GM18505 (cell line): ENCODE measurements around the gene ANO6.

Source experiments
- ATAC-seq: cut with Tn5 transposase; IDR thresholded peaks from one replicate; pipeline ENCODE4 v1.9.1; 2021; ENCODE audit not compliant: unreplicated experiment
- POLR2A ChIP-seq: IDR thresholded peaks from 4 replicates; pipeline ENCODE4 v1.6.1; 2011; ENCODE audit warnings: borderline replicate concordance; ENCODE audit not compliant: insufficient read depth, insufficient read length; ENCODE audit errors: extremely low read depth

Gene ANO6

GRCh38 chr12:45200491-45201043 is 15.3 kb upstream of the ANO6 start:
- no peak for TF ChIP-seq POLR2A
- ATAC-seq, result no peak

GRCh38 chr12:45203767-45204166 is 12.1 kb upstream of the ANO6 start:
- ATAC-seq, result no peak
- TF ChIP-seq POLR2A, result no peak

GRCh38 chr12:45204757-45205156 is 11.1 kb upstream of the ANO6 start:
- ATAC-seq, result no peak
- no peak for TF ChIP-seq POLR2A

GRCh38 chr12:45205165-45205825 is 10.6 kb upstream of the ANO6 start:
- peak; percentile 57 for ATAC-seq
- no peak for TF ChIP-seq POLR2A

GRCh38 chr12:45208604-45209487 is 7.0 kb upstream of the ANO6 start:
- TF ChIP-seq POLR2A, result no peak
- no peak for ATAC-seq

GRCh38 chr12:45209784-45210183 is 6.1 kb upstream of the ANO6 start:
- TF ChIP-seq POLR2A, result no peak
- no peak for ATAC-seq

- no peak for ATAC-seq
- TF ChIP-seq POLR2A, result no peak
Measured at GRCh38 chr12:45212064-45212463, 3.8 kb upstream of the ANO6 start.

- ATAC-seq, result no peak
- no peak for TF ChIP-seq POLR2A
Measured at GRCh38 chr12:45213107-45213506, 2.8 kb upstream of the ANO6 start.

GRCh38 chr12:45214071-45214470 is 1.8 kb upstream of the ANO6 start:
- ATAC-seq, result no peak
- no peak for TF ChIP-seq POLR2A

GRCh38 chr12:45214749-45215418 is 1.0 kb upstream of the ANO6 start:
- no peak for ATAC-seq
- peak; percentile 18 for TF ChIP-seq POLR2A

GRCh38 chr12:45216230-45216982 is 511 bp downstream of the ANO6 start:
- TF ChIP-seq POLR2A, result no peak
- peak; percentile 37 for ATAC-seq

GRCh38 chr12:45216983-45217485 is 1.1 kb downstream of the ANO6 start:
- no peak for ATAC-seq
- TF ChIP-seq POLR2A, result no peak

GRCh38 chr12:45217846-45218245 is 2.0 kb downstream of the ANO6 start:
- no peak for ATAC-seq
- no peak for TF ChIP-seq POLR2A

GRCh38 chr12:45219621-45220020 is 3.7 kb downstream of the ANO6 start:
- no peak for TF ChIP-seq POLR2A
- ATAC-seq, result no peak
